Measurements from ENCODE around the gene VPS29. TPM values are rescaled to one million over a fixed set of nuclear protein-coding genes. Genes with fewer than 3 reads are reported as not detected.

VPS29 gene
- total and polyA plus RNA-seq, 2 experiments from 2014 or later: 39.1 to 115 TPM

DNA sequence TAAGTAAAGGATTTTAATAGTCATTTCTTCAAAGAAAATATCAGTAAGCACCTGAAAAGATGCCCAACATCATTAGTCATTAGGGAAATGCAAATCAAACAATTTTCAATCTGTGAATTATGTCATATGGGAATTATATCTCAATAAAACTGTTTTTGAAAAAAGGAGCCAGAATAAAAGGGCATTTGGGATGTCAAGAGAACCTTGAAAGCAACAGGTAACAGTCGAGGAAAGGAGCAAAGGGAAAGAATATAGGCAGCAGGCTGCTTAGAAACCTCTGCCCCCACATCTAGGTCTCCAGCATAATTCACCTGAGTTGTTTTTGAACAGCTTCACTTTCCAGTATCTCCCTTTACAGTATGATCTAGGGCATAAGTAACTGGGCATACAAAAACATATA lies 12.5 kb upstream of the VPS29 start (continued):
- TF ChIP-seq, protein P1, sequence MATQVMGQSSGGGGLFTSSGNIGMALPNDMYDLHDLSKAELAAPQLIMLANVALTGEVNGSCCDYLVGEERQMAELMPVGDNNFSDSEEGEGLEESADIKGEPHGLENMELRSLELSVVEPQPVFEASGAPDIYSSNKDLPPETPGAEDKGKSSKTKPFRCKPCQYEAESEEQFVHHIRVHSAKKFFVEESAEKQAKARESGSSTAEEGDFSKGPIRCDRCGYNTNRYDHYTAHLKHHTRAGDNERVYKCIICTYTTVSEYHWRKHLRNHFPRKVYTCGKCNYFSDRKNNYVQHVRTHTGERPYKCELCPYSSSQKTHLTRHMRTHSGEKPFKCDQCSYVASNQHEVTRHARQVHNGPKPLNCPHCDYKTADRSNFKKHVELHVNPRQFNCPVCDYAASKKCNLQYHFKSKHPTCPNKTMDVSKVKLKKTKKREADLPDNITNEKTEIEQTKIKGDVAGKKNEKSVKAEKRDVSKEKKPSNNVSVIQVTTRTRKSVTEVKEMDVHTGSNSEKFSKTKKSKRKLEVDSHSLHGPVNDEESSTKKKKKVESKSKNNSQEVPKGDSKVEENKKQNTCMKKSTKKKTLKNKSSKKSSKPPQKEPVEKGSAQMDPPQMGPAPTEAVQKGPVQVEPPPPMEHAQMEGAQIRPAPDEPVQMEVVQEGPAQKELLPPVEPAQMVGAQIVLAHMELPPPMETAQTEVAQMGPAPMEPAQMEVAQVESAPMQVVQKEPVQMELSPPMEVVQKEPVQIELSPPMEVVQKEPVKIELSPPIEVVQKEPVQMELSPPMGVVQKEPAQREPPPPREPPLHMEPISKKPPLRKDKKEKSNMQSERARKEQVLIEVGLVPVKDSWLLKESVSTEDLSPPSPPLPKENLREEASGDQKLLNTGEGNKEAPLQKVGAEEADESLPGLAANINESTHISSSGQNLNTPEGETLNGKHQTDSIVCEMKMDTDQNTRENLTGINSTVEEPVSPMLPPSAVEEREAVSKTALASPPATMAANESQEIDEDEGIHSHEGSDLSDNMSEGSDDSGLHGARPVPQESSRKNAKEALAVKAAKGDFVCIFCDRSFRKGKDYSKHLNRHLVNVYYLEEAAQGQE (IDR thresholded peaks at IDR 0.05; ENCODE audit: unreplicated experiment): no peak

DNA sequence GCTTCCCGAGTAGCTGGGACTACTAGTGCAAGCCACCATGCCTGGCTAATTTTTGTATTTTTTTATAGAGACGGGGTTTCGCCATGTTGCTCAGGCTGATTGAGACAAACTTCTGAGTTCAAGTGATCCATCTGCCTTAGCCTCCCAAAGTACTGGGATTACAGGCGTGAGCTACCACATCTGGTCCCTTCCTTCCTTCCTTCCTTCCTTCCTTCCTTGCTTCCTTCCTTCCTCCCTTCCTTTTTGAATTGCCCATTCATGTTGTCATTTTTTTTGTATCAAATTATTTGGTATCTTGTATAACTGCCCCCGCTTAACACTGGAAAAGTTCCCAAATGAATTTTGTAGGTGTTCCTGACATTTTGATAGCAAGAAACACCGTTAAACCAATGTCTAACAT lies 11.9 kb upstream of the VPS29 start:
- no peaks in the 10 kb centered on the region for H3K9me2 ChIP-seq (ENCODE audit: insufficient read depth)
- H3K4me2 ChIP-seq: no peak overlapping the region
- Mint-ChIP-seq H3K9me3 (no peaks in the 10 kb centered on the region), H3K27me3 (ENCODE audit: insufficient read depth, low read depth, poor library complexity) (peaks cover 2% of the 10 kb centered on the region), H3K36me3 (ENCODE audit: low read depth) (no peaks in the 10 kb centered on the region), H3K4me1 (no peaks in the 10 kb centered on the region), H3K4me3 (no peak overlapping the region), H3K27ac (no peak overlapping the region)
- TF ChIP-seq, protein P2, sequence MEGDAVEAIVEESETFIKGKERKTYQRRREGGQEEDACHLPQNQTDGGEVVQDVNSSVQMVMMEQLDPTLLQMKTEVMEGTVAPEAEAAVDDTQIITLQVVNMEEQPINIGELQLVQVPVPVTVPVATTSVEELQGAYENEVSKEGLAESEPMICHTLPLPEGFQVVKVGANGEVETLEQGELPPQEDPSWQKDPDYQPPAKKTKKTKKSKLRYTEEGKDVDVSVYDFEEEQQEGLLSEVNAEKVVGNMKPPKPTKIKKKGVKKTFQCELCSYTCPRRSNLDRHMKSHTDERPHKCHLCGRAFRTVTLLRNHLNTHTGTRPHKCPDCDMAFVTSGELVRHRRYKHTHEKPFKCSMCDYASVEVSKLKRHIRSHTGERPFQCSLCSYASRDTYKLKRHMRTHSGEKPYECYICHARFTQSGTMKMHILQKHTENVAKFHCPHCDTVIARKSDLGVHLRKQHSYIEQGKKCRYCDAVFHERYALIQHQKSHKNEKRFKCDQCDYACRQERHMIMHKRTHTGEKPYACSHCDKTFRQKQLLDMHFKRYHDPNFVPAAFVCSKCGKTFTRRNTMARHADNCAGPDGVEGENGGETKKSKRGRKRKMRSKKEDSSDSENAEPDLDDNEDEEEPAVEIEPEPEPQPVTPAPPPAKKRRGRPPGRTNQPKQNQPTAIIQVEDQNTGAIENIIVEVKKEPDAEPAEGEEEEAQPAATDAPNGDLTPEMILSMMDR (conservative IDR thresholded peaks at IDR 0.05; ENCODE audit: low read depth in 2 of 2): no peak
- no peak for TF ChIP-seq ZNF114 (CRISPR knock-in tag; IDR thresholded peaks at IDR 0.05)
- no peak for TF ChIP-seq ZNF331 (CRISPR knock-in tag; IDR thresholded peaks at IDR 0.05; ENCODE audit: low read depth)
- TF ChIP-seq NANOG (IDR thresholded peaks at IDR 0.05; ENCODE audit: borderline replicate concordance): no peak
- no peaks in the 10 kb centered on the region for H4K20me1 ChIP-seq (replicated peaks; ENCODE audit: insufficient read depth)
- no peaks in the 10 kb centered on the region for H3K4me1 ChIP-seq (ENCODE audit: insufficient read depth)
- ATAC-seq (no peak), DNase-seq (ENCODE audit: low spot score) (no peak)
- no peaks in the 10 kb centered on the region for H3F3A ChIP-seq (replicated peaks; ENCODE audit: low read depth)
- H3K79me2 ChIP-seq (replicated peaks; ENCODE audit: insufficient read depth): no peaks in the 10 kb centered on the region
- H2AFZ ChIP-seq: no peak overlapping the region
- H3K4me3 ChIP-seq: no peak overlapping the region
- H3K27ac ChIP-seq (ENCODE audit: low read depth): no peak overlapping the region
- H3K36me3 ChIP-seq (ENCODE audit: insufficient read depth): no peaks in the 10 kb centered on the region
- no peaks in the 10 kb centered on the region for H3K27me3 ChIP-seq (ENCODE audit: insufficient read depth)

DNA sequence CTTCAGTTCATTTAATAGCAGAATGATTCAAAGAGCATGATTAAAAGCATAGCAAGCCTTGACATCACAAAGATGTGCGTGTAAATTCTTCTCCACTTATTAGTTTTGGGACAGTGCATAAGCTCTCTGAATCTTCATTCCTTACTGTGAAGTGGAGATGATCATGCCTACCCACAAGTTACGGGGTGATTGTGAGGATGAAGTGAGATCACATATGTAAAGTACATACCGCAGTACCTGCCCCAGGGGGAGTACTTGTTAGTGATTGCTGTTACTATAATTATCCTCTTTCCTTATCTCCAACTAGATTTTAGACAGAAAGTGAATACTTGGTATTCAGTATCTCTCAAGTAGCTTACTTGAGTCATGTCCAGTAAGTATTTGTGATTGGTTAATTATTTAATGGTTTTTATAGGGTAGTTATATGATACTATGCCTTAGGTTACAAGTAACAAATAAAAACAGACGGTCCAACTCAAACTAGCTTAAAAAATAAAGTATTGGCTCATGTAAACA lies 6.2 kb upstream of the VPS29 start:
- ATAC-seq: no peak
- peaks cover 10% of the 10 kb centered on the region for H3K27me3 Mint-ChIP-seq (ENCODE audit: insufficient read depth, low read depth, poor library complexity)
- no peak overlapping the region for H3K27ac Mint-ChIP-seq
- Histone ChIP-seq H4K20me1 (replicated peaks; ENCODE audit: insufficient read depth) (no peaks in the 10 kb centered on the region), H3K79me2 (replicated peaks; ENCODE audit: insufficient read depth) (no peaks in the 10 kb centered on the region), H3K4me3 (no peak overlapping the region), H3K27ac (ENCODE audit: low read depth) (no peak overlapping the region), H2AFZ (no peak overlapping the region), H3F3A (replicated peaks; ENCODE audit: low read depth) (no peaks in the 10 kb centered on the region), H3K4me2 (no peak overlapping the region), H3K4me1 (ENCODE audit: insufficient read depth) (no peaks in the 10 kb centered on the region), H3K27me3 (ENCODE audit: insufficient read depth) (peaks cover 9% of the 10 kb centered on the region), H3K36me3 (ENCODE audit: insufficient read depth) (no peaks in the 10 kb centered on the region), H3K9me2 (ENCODE audit: insufficient read depth) (peaks cover 2% of the 10 kb centered on the region; the same call in 1 of the 2 replicates)
- H3K4me3 Mint-ChIP-seq: no peak overlapping the region
- DNase-seq (ENCODE audit: low spot score): no peak
- no peaks in the 10 kb centered on the region for H3K36me3 Mint-ChIP-seq (ENCODE audit: low read depth)
- H3K4me1 Mint-ChIP-seq: no peaks in the 10 kb centered on the region
- peaks cover 5% of the 10 kb centered on the region; the same call in 2 of the 3 replicates for H3K9me3 Mint-ChIP-seq
- no peak for TF ChIP-seq STAT1 (IDR thresholded peaks at IDR 0.05; ENCODE audit: unreplicated experiment)
- TF ChIP-seq, protein P3, sequence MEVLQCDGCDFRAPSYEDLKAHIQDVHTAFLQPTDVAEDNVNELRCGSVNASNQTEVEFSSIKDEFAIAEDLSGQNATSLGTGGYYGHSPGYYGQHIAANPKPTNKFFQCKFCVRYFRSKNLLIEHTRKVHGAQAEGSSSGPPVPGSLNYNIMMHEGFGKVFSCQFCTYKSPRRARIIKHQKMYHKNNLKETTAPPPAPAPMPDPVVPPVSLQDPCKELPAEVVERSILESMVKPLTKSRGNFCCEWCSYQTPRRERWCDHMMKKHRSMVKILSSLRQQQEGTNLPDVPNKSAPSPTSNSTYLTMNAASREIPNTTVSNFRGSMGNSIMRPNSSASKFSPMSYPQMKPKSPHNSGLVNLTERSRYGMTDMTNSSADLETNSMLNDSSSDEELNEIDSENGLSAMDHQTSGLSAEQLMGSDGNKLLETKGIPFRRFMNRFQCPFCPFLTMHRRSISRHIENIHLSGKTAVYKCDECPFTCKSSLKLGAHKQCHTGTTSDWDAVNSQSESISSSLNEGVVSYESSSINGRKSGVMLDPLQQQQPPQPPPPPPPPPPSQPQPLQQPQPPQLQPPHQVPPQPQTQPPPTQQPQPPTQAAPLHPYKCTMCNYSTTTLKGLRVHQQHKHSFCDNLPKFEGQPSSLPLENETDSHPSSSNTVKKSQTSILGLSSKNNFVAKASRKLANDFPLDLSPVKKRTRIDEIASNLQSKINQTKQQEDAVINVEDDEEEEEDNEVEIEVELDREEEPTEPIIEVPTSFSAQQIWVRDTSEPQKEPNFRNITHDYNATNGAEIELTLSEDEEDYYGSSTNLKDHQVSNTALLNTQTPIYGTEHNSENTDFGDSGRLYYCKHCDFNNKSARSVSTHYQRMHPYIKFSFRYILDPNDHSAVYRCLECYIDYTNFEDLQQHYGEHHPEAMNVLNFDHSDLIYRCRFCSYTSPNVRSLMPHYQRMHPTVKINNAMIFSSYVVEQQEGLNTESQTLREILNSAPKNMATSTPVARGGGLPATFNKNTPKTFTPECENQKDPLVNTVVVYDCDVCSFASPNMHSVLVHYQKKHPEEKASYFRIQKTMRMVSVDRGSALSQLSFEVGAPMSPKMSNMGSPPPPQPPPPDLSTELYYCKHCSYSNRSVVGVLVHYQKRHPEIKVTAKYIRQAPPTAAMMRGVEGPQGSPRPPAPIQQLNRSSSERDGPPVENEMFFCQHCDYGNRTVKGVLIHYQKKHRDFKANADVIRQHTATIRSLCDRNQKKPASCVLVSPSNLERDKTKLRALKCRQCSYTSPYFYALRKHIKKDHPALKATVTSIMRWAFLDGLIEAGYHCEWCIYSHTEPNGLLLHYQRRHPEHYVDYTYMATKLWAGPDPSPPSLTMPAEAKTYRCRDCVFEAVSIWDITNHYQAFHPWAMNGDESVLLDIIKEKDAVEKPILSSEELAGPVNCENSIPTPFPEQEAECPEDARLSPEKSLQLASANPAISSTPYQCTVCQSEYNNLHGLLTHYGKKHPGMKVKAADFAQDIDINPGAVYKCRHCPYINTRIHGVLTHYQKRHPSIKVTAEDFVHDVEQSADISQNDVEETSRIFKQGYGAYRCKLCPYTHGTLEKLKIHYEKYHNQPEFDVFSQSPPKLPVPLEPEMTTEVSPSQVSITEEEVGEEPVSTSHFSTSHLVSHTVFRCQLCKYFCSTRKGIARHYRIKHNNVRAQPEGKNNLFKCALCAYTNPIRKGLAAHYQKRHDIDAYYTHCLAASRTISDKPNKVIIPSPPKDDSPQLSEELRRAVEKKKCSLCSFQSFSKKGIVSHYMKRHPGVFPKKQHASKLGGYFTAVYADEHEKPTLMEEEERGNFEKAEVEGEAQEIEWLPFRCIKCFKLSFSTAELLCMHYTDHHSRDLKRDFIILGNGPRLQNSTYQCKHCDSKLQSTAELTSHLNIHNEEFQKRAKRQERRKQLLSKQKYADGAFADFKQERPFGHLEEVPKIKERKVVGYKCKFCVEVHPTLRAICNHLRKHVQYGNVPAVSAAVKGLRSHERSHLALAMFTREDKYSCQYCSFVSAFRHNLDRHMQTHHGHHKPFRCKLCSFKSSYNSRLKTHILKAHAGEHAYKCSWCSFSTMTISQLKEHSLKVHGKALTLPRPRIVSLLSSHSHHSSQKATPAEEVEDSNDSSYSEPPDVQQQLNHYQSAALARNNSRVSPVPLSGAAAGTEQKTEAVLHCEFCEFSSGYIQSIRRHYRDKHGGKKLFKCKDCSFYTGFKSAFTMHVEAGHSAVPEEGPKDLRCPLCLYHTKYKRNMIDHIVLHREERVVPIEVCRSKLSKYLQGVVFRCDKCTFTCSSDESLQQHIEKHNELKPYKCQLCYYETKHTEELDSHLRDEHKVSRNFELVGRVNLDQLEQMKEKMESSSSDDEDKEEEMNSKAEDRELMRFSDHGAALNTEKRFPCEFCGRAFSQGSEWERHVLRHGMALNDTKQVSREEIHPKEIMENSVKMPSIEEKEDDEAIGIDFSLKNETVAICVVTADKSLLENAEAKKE (CRISPR knock-in tag; IDR thresholded peaks at IDR 0.05): no peak
